H1 (cell line): ENCODE results near the gene PXDN. TPM values are rescaled to one million over a fixed set of nuclear protein-coding genes. Genes with fewer than 3 reads are reported as not detected.

Experiments used
- BACH1 ChIP-seq: IDR thresholded peaks from 2 replicates; pipeline ENCODE4 v1.6.1; 2012; ENCODE audit warnings: low read length, improper control_type of control experiment
- KDM5A ChIP-seq: fragments of 200-600 bp; IDR thresholded peaks from 2 replicates; pipeline ENCODE4 v1.7.1; 2012; ENCODE audit warnings: mild to moderate bottlenecking, low read length, inconsistent platforms, mixed read lengths
- MAFK ChIP-seq: IDR thresholded peaks from 2 replicates; pipeline ENCODE4 v1.6.1; 2012; ENCODE audit warnings: low read depth, mild to moderate bottlenecking, improper control_type of control experiment, low read length
- PHF8 ChIP-seq: fragments of 200-600 bp; sonication (generic); conservative IDR thresholded peaks from 2 replicates; pipeline ENCODE4 v1.7.1; 2012; ENCODE audit warnings: low read depth, mild to moderate bottlenecking, inconsistent platforms, low read length, moderate library complexity
- SIX5 ChIP-seq: IDR thresholded peaks from 2 replicates; pipeline ENCODE4 v1.6.1; 2011; ENCODE audit warnings: mild to moderate bottlenecking, low read depth, low read length
- ZNF274 ChIP-seq: IDR thresholded peaks from 2 replicates; pipeline ENCODE4 v1.7.0; 2012; ENCODE audit warnings: low read length, borderline replicate concordance; ENCODE audit errors: extremely low read depth
- polyA plus RNA-seq, 7 experiments: library from polyadenylated mRNA; depleted of rRNA in 3 of 7; stranded (reverse) in 5 of 7; unstranded in 2 of 7; fragments of >200 nt in 5 of 7; fragments of 200-250 nt in 2 of 7; gene quantifications; 1 replicate in 5 of 7; 2 replicates in 1 of 7; 4 replicates in 1 of 7; pipeline versions ENCODE4 v1.2.1 to v1.2.3, GENCODE V29; 2011 to 2013; ENCODE audit warnings: missing spikeins in 2 of 7, mixed read lengths in 2 of 7
- total RNA-seq: library from RNA; stranded (reverse); fragmentation: NEBNext Ultra II Directional; extraction: Animal tissue kit (Norgen Biotek cat#: 25700); gene quantifications from 2 replicates; pipeline ENCODE4 v1.2.1, GENCODE V29; 2021
- TF ChIP-seq, protein P1 (sequence below): IDR thresholded peaks from 2 replicates; pipeline ENCODE4 v1.6.1; 2011; ENCODE audit warnings: low read length, improper control_type of control experiment

Gene PXDN
- total and polyA plus RNA-seq, 2 of the 8 experiments (the other 6 are each of a cell fraction or from before 2014, with no cell fraction given), result 104 to 141 TPM

DNA sequence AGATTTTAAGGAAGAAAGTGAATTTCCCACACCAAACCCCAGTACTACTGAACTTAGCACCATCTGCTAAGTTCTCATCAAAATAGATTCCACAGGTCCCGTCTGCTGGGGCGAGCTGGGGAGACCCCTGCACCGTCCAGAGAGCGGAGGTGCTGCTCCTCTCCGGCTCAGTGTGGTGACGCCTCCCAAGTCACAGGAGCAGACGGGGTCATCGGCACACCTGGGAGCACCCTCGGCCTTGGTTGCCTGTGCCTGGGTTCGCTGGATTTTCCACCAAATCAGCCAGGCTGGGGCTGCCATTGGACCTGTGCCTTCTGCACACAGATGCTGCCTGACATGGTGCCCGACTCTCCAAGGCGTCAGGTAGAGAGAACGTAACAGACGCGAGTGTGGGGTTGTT is 141.3 kb downstream of the PXDN start (continued):
- TF ChIP-seq, protein P1, sequence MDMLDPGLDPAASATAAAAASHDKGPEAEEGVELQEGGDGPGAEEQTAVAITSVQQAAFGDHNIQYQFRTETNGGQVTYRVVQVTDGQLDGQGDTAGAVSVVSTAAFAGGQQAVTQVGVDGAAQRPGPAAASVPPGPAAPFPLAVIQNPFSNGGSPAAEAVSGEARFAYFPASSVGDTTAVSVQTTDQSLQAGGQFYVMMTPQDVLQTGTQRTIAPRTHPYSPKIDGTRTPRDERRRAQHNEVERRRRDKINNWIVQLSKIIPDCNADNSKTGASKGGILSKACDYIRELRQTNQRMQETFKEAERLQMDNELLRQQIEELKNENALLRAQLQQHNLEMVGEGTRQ, result no peak
- TF ChIP-seq BACH1 (no peak), ZNF274 (no peak), MAFK (no peak), KDM5A (no peak), SIX5 (no peak), PHF8 (no peak)
